ENCODE data around the gene UFSP2.

UFSP2 gene

DNA sequence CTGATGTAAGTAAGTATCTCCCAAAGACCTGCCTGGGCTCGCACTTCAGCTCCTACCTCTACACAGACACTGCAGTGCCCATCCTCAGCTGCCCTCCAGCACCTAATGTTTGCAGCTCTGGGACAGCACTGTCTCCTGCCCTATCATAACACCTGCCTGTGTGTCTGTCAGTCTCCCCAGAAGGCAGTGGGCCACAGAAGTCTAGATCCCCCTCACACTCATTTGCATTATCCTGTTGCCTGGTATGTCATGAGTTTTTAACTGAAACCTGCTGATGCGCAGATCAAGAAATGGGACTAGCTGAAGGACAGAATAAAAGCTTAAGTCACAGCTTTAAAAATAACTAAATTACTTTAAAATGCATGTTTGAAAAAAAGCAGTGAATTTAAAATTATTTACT is 73.0 kb downstream of the UFSP2 start:
- DNase-seq (ENCODE audit: low read depth in 2 of 2): no peak

DNA sequence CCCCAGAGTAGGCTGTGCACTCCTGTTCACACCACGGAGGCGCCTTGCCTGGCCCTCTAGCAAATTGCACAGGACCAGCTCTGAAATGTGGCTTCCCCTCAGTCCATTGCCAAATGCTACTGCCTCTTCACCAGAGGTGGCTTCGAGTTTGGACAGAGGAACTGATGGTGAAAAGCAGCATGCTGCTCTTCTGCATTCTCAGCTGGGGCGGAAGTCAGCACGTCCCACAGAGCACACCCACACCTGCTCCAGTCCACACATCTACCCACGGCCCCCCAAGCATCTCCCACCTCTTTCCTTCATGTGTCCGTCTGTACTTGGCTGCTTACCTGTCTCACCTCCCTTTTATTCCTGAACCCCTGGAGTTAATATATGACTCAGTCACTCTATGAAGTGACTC is 73.6 kb downstream of the UFSP2 start:
- no peak for DNase-seq (ENCODE audit: low read depth in 2 of 2)

DNA sequence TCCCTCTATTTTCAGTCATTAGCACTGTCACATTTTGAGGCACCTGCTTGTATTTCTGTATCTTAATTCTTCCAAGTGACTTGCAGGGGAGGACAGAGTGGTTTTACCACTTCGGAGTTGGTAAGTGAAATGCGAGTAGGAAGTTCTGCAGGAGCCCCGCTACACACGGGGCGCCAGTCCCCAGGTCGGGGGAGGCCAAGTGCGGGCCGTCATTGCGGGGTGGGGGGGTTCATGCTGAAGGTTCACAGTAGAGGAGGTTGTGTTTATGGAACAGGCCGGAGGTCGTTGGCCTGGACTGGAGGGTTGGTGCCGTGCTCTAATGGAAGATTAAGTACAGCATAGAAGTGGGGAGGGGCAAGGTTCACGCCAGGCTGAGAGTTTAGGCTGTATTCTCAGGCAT is 74.1 kb downstream of the UFSP2 start:
- DNase-seq (ENCODE audit: low read depth in 2 of 2): no peak
